Keratinocyte (primary cell): ENCODE data around the gene MVB12B. TPM values are rescaled to one million over a fixed set of nuclear protein-coding genes. Genes with fewer than 3 reads are reported as not detected.

Source experiments
- DNase-seq: peaks from one replicate; pipeline ENCODE4 v3.0.0-alpha.2; 2011; ENCODE audit warnings: low read depth, missing footprints, low spot score
- FAIRE-seq: peaks from 2 replicates; lab custom pipeline; 2011; peaks lifted over from hg19 to GRCh38; lab: Jason Lieb, UNC
- H2AFZ ChIP-seq: 2 replicates; pipeline ENCODE4 v1.6.0; 2012; ENCODE audit warnings: low read length, control low read depth, inconsistent platforms; ENCODE audit not compliant: control insufficient read depth
- H3K27ac ChIP-seq: 2 replicates; pipeline ENCODE4 v1.5.1; 2011; ENCODE audit warnings: low read length; ENCODE audit not compliant: control insufficient read depth, insufficient read depth
- H3K27me3 ChIP-seq: 3 replicates; pipeline ENCODE4 v1.6.0; 2011; ENCODE audit warnings: low read length; ENCODE audit not compliant: control insufficient read depth, insufficient read depth; ENCODE audit errors: extremely low read depth
- H3K36me3 ChIP-seq, 2 experiments: 2 replicates in 1 of 2; 3 replicates in 1 of 2; pipeline ENCODE4 v1.5.1; 2011; ENCODE audit warnings: low read length in 2 of 2, mild to moderate bottlenecking in 1 of 2; ENCODE audit not compliant: control insufficient read depth in 2 of 2, insufficient read depth in 2 of 2; ENCODE audit errors: extremely low read depth in 1 of 2
- H3K4me1 ChIP-seq: 3 replicates; pipeline ENCODE4 v1.5.1; 2011; ENCODE audit warnings: low read length; ENCODE audit not compliant: control insufficient read depth, insufficient read depth; ENCODE audit errors: extremely low read depth
- H3K4me2 ChIP-seq: 3 replicates; pipeline ENCODE4 v1.6.0; 2011; ENCODE audit warnings: low read depth, low read length; ENCODE audit not compliant: control insufficient read depth, insufficient read depth; ENCODE audit errors: extremely low read depth
- H3K4me3 ChIP-seq, 3 experiments: fragments of 200-600 bp in 1 of 3; sonication (generic) in 1 of 3; 2 replicates in 2 of 3; 3 replicates in 1 of 3; pipeline ENCODE4 v1.5.1; 2011 to 2016; ENCODE audit warnings: low read length in 3 of 3, mild to moderate bottlenecking in 3 of 3, control low read depth in 2 of 3, inconsistent platforms in 1 of 3, low read depth in 1 of 3, mixed read lengths in 1 of 3, mixed run types in 1 of 3, moderate library complexity in 1 of 3; ENCODE audit not compliant: control insufficient read depth in 2 of 3, insufficient read depth in 2 of 3; ENCODE audit errors: extremely low read depth in 1 of 3
- H3K79me2 ChIP-seq: 2 replicates; pipeline ENCODE4 v1.6.0; 2012; ENCODE audit warnings: low read length; ENCODE audit not compliant: control insufficient read depth, insufficient read depth
- H3K9ac ChIP-seq: 3 replicates; pipeline ENCODE4 v1.6.0; 2011; ENCODE audit warnings: low read length; ENCODE audit not compliant: control insufficient read depth, insufficient read depth; ENCODE audit errors: extremely low read depth
- H3K9me1 ChIP-seq: 3 replicates; pipeline ENCODE4 v1.6.0; 2011; ENCODE audit warnings: low read length; ENCODE audit not compliant: control insufficient read depth, insufficient read depth; ENCODE audit errors: extremely low read depth
- H3K9me3 ChIP-seq: 2 replicates; pipeline ENCODE4 v1.5.1; 2012; ENCODE audit warnings: low read depth, low read length; ENCODE audit not compliant: control insufficient read depth
- H4K20me1 ChIP-seq: 3 replicates; pipeline ENCODE4 v1.6.0; 2011; ENCODE audit warnings: low read length; ENCODE audit not compliant: control insufficient read depth, insufficient read depth; ENCODE audit errors: extremely low read depth
- EZH2 ChIP-seq: IDR thresholded peaks from one replicate; pipeline ENCODE4 v1.6.1; 2012; ENCODE audit warnings: inconsistent platforms, mild to moderate bottlenecking, low read length, moderate library complexity
- dilution Hi-C: fragments of 300-500 bp; cut with MboI; formaldehyde crosslinking; loops from one replicate; pipeline ENCODE4 v1.7.0; 2020; ENCODE audit warnings: low sequenced_read_pairs; ENCODE audit not compliant: extremely low pct_ligation_motif_present
- polyA plus RNA-seq, 5 experiments: library from polyadenylated mRNA; depleted of rRNA in 3 of 5; stranded (reverse) in 3 of 5; stranded (forward) in 1 of 5; unstranded in 1 of 5; fragments of >200 nt; gene quantifications; 1 replicate in 1 of 5; 2 replicates in 3 of 5; 3 replicates in 1 of 5; pipeline versions ENCODE4 v1.2.1 to v1.2.3, GENCODE V29; 2011 to 2012; ENCODE audit warnings: missing spikeins in 2 of 5, low read depth in 1 of 5, low replicate concordance in 1 of 5
- TF ChIP-seq, protein P1 (sequence below), 3 experiments: IDR thresholded peaks in 1 of 3; conservative IDR thresholded peaks in 1 of 3; optimal IDR thresholded peaks in 1 of 3; 2 replicates in 2 of 3; 3 replicates in 1 of 3; pipeline versions ENCODE3 to v1.5.1; 2011; ENCODE audit warnings: low read length in 3 of 3, mild to moderate bottlenecking in 3 of 3, moderate library complexity in 2 of 3, control low read depth in 1 of 3, inconsistent platforms in 1 of 3; ENCODE audit not compliant: insufficient read depth in 2 of 3; ENCODE audit errors: extremely low read depth in 1 of 3

MVB12B gene
- polyA plus RNA-seq, 1 donor (not counting 4 experiments of a cell fraction or from before 2014, with no cell fraction given): 1.2 TPM

DNA sequence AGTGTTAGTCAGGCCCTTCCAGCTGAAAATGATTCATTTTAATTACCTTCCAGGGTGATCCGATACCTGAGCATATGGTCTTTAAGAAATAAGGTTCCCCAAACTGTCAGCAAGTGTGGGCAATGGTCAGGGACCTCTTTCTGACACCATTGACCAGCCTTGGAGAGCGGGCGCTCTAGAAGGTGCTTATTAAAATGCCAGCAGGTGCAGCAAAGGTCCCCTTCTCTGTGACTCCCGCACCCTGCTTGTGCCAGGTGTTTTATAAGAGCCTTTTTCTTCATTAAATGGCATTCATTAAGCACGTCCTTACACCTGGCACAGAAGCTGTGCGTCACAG lies 85.3 kb downstream of the MVB12B start:
- no peaks in the 10 kb centered on the region for H3K9me3 ChIP-seq
- no peak overlapping the region for H3K27ac ChIP-seq
- TF ChIP-seq, protein P1, sequence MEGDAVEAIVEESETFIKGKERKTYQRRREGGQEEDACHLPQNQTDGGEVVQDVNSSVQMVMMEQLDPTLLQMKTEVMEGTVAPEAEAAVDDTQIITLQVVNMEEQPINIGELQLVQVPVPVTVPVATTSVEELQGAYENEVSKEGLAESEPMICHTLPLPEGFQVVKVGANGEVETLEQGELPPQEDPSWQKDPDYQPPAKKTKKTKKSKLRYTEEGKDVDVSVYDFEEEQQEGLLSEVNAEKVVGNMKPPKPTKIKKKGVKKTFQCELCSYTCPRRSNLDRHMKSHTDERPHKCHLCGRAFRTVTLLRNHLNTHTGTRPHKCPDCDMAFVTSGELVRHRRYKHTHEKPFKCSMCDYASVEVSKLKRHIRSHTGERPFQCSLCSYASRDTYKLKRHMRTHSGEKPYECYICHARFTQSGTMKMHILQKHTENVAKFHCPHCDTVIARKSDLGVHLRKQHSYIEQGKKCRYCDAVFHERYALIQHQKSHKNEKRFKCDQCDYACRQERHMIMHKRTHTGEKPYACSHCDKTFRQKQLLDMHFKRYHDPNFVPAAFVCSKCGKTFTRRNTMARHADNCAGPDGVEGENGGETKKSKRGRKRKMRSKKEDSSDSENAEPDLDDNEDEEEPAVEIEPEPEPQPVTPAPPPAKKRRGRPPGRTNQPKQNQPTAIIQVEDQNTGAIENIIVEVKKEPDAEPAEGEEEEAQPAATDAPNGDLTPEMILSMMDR (optimal IDR thresholded peaks at IDR 0.05 in 1 of 3, IDR thresholded peaks at IDR 0.05 in 1 of 3, conservative IDR thresholded peaks at IDR 0.05 in 1 of 3; ENCODE audit: extremely low read depth in 1 of 3, insufficient read depth in 2 of 3, low read length in 3 of 3): no peak
- no peak for TF ChIP-seq EZH2
- H3K36me3 ChIP-seq: no peaks in the 10 kb centered on the region
- H3K9me1 ChIP-seq: no peaks in the 10 kb centered on the region
- FAIRE-seq (peak; percentile 67), DNase-seq (no peak)
- H4K20me1 ChIP-seq: no peaks in the 10 kb centered on the region
- no peak overlapping the region for H3K4me3 ChIP-seq
- no peak overlapping the region for H3K4me2 ChIP-seq
- no peaks in the 10 kb centered on the region for H3K79me2 ChIP-seq
- dilution Hi-C loops: no loop called here
- no peak overlapping the region for H3K9ac ChIP-seq
- no peak overlapping the region for H2AFZ ChIP-seq
- no peaks in the 10 kb centered on the region for H3K27me3 ChIP-seq
- H3K4me1 ChIP-seq: no peaks in the 10 kb centered on the region

DNA sequence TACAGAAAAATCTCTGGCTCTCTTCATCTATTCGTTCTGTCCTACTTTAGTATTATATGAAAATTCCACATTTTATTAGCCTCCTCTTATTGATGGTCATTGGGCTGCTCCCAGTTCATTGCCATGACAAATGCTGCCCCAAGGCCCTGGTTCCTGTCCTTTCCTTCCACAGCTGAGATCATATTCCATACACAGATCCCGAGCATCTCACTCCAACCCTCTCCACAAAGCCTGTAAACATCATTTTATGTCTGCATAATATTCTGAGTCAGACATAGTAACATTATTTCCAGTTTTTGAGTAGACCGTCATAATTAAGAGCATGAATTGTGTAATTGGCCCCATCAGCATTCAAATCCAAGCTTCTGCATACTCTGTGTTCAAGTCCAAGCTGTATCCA lies 86.3 kb downstream of the MVB12B start:
- no peaks in the 10 kb centered on the region for H3K36me3 ChIP-seq
- no peak overlapping the region for H3K4me2 ChIP-seq
- no peaks in the 10 kb centered on the region for H3K79me2 ChIP-seq
- H3K9ac ChIP-seq: no peak overlapping the region
- H3K4me1 ChIP-seq: no peaks in the 10 kb centered on the region
- dilution Hi-C loops: no loop called here
- H3K4me3 ChIP-seq: no peak overlapping the region
- FAIRE-seq (no peak), DNase-seq (no peak)
- no peaks in the 10 kb centered on the region for H3K9me3 ChIP-seq
- H3K9me1 ChIP-seq: no peaks in the 10 kb centered on the region
- H3K27ac ChIP-seq: no peak overlapping the region
- H3K27me3 ChIP-seq: no peaks in the 10 kb centered on the region
- TF ChIP-seq, protein P1 (optimal IDR thresholded peaks at IDR 0.05 in 1 of 3, IDR thresholded peaks at IDR 0.05 in 1 of 3, conservative IDR thresholded peaks at IDR 0.05 in 1 of 3; ENCODE audit: extremely low read depth in 1 of 3, insufficient read depth in 2 of 3, low read length in 3 of 3): no peak
- no peak for TF ChIP-seq EZH2
- no peak overlapping the region for H2AFZ ChIP-seq
- H4K20me1 ChIP-seq: no peaks in the 10 kb centered on the region
